GM12878 (cell line): ENCODE results near the gene GUCA1A. TPM values are rescaled to one million over a fixed set of nuclear protein-coding genes. Genes with fewer than 3 reads are reported as not detected.

ENCODE experiments used
- ATAC-seq: fragments of 200-7000 bp; cut with Tn5 transposase; 3 replicates; pipeline ENCODE4 v1.9.1; 2020; ENCODE audit warnings: mild to moderate bottlenecking, moderate library complexity
- BruUV-seq: library from RNA; stranded (reverse); fragments of 400-500 nt; replicated peaks from 2 replicates; lab custom pipeline; 2021; lab: Mats Ljungman, UMichigan
- CTCF ChIA-PET: fragments of 300-600 bp; sonication (Branson Sonifier 250); formaldehyde crosslinking; extraction: SDS; loops from one replicate; lab custom pipeline; 2021; ENCODE audit warnings: inconsistent platforms; lab: Yijun Ruan, JAX
- POLR2A ChIA-PET: fragments of 350-600 bp; formaldehyde crosslinking; extraction: SDS; loops from one replicate; lab custom pipeline; 2021; ENCODE audit warnings: inconsistent platforms; lab: Charles Lee
- RAD21 ChIA-PET: fragments of 300-600 bp; sonication (Branson Sonifier 250); formaldehyde crosslinking; loops from one replicate; lab custom pipeline; 2023; ENCODE audit warnings: antibody characterized with exemption; ENCODE audit not compliant: unreplicated experiment; lab: Charles Lee
- SMC1A ChIA-PET: fragments of 300-600 bp; sonication (Branson Sonifier 250); formaldehyde crosslinking; loops from one replicate; lab custom pipeline; 2023; ENCODE audit not compliant: unreplicated experiment, uncharacterized antibody; lab: Charles Lee
- DNase-seq: peaks from one replicate; pipeline ENCODE4 v3.0.0-alpha.2; 2011; ENCODE audit warnings: low read depth, low spot score
- FAIRE-seq: peaks from 3 replicates; lab custom pipeline; 2011; peaks lifted over from hg19 to GRCh38; lab: Jason Lieb, UNC
- H2AFZ ChIP-seq: 2 replicates; pipeline ENCODE4 v1.6.0; 2011; ENCODE audit warnings: low read depth, low read length, control low read depth; ENCODE audit not compliant: control insufficient read depth
- H3K27ac ChIP-seq: 2 replicates; pipeline ENCODE4 v1.5.1; 2011; ENCODE audit warnings: control low read depth; ENCODE audit not compliant: control insufficient read depth, insufficient read depth
- H3K27me3 ChIP-seq, 2 experiments: replicated peaks in 1 of 2; 2 replicates each; pipeline versions ENCODE4 v1.6.0 to v1.6.1; 2011; ENCODE audit warnings: low read length in 1 of 2; ENCODE audit not compliant: control insufficient read depth in 2 of 2, insufficient read depth in 2 of 2
- H3K36me3 ChIP-seq, 2 experiments: 2 replicates each; pipeline ENCODE4 v1.5.1; 2011; ENCODE audit warnings: low read length in 1 of 2; ENCODE audit not compliant: control insufficient read depth in 2 of 2, insufficient read depth in 2 of 2
- H3K4me1 ChIP-seq: 2 replicates; pipeline ENCODE4 v1.6.1; 2011; ENCODE audit warnings: mild to moderate bottlenecking, low read length, moderate library complexity, mixed read lengths; ENCODE audit not compliant: control insufficient read depth, insufficient read depth
- H3K4me2 ChIP-seq: 2 replicates; pipeline ENCODE4 v1.6.0; 2011; ENCODE audit warnings: control low read depth; ENCODE audit not compliant: control insufficient read depth, insufficient read depth
- H3K4me3 ChIP-seq: fragments of 200-600 bp; sonication (generic); 2 replicates; pipeline ENCODE4 v1.5.1; 2016
- H3K79me2 ChIP-seq: 2 replicates; pipeline ENCODE4 v1.6.0; 2011; ENCODE audit warnings: low read length; ENCODE audit not compliant: control insufficient read depth, insufficient read depth
- H3K9ac ChIP-seq: 2 replicates; pipeline ENCODE4 v1.8.0; 2011; ENCODE audit warnings: low read length, control low read depth, mixed read lengths; ENCODE audit not compliant: control insufficient read depth, insufficient read depth
- H3K9me3 ChIP-seq: replicated peaks from 3 replicates; pipeline ENCODE4 v1.5.1; 2011; ENCODE audit warnings: mild to moderate bottlenecking, low read length; ENCODE audit not compliant: control insufficient read depth, insufficient read depth
- H4K20me1 ChIP-seq: 2 replicates; pipeline ENCODE4 v1.6.0; 2011; ENCODE audit not compliant: control insufficient read depth, insufficient read depth
- BHLHE40 ChIP-seq, 2 experiments: fragments of 450-650 bp in 1 of 2; IDR thresholded peaks; 2 replicates each; pipeline ENCODE4 v1.6.1; 2011 to 2017; ENCODE audit warnings: low read depth in 2 of 2, borderline replicate concordance in 1 of 2, improper control_type of control experiment in 1 of 2, low read length in 1 of 2, mild to moderate bottlenecking in 1 of 2
- CBX3 ChIP-seq: fragments of 200-600 bp; sonication (generic); IDR thresholded peaks from 2 replicates; pipeline ENCODE4 v1.6.1; 2016; ENCODE audit warnings: low read depth, borderline replicate concordance
- CHD2 ChIP-seq: IDR thresholded peaks from 2 replicates; pipeline ENCODE4 v1.6.1; 2011; ENCODE audit warnings: low read depth, low read length, improper control_type of control experiment, borderline replicate concordance
- E4F1 ChIP-seq: fragments of 450-650 bp; IDR thresholded peaks from 2 replicates; pipeline ENCODE4 v1.6.1; 2018; ENCODE audit warnings: borderline replicate concordance, mild to moderate bottlenecking; ENCODE audit not compliant: partially characterized antibody
- POU2F2 ChIP-seq: IDR thresholded peaks from 3 replicates; pipeline ENCODE4 v1.6.1; 2011; ENCODE audit warnings: low read depth, mild to moderate bottlenecking, low read length, borderline replicate concordance
- SMAD1 ChIP-seq: fragments of 450-650 bp; IDR thresholded peaks from 2 replicates; pipeline ENCODE4 v1.6.1; 2018; ENCODE audit warnings: mild to moderate bottlenecking, low read depth; ENCODE audit not compliant: partially characterized antibody
- ZNF274 ChIP-seq: IDR thresholded peaks from one replicate; pipeline ENCODE4 v1.8.0; 2011; ENCODE audit not compliant: insufficient read length, insufficient read depth
- ZNF687 ChIP-seq: fragments of 450-650 bp; IDR thresholded peaks from 2 replicates; pipeline ENCODE4 v1.6.1; 2017; ENCODE audit warnings: mild to moderate bottlenecking, moderate library complexity
- WGBS: methylation state at CpG from one replicate; pipeline ENCODE4 v1.1.6; 2016; ENCODE audit warnings: low lambda C conversion rate; ENCODE audit not compliant: insufficient replicate concordance, insufficient coverage; ENCODE audit errors: missing lambda C conversion rate; 5-methylcytosine and 5-hydroxymethylcytosine counted together
- in situ Hi-C: fragments of 300-500 bp; cut with MboI; formaldehyde crosslinking; loops from 9 replicates; pipeline ENCODE4 v1.14.3; 2018; ENCODE audit warnings: mixed read lengths
- intact Hi-C: fragments of 100-400 bp; cut with micrococcal nuclease; formaldehyde crosslinking; loops from one replicate; pipeline ENCODE4 v1.14.2; 2022; ENCODE audit not compliant: unreplicated experiment
- polyA plus RNA-seq, 11 experiments: library from polyadenylated mRNA; depleted of rRNA in 4 of 11; unstranded in 6 of 11; stranded (reverse) in 5 of 11; fragments of >200 nt; fragmentation: Nextera tagmentation in 4 of 11; fragmentation: Illumina TruSeq in 1 of 11; extraction: Ambion mirVana in 4 of 11; extraction: Trizol in 1 of 11; gene quantifications; 1 replicate in 1 of 11; 2 replicates in 10 of 11; pipeline versions ENCODE4 v1.2.1 to v1.2.3, GENCODE V29; 2011 to 2016; ENCODE audit warnings: inconsistent platforms in 2 of 11, missing spikeins in 2 of 11, low read depth in 1 of 11
- total RNA-seq, 4 experiments: library from RNA; depleted of rRNA in 3 of 4; stranded (reverse); fragments of >200 nt in 3 of 4; fragmentation: Illumina TruSeq in 1 of 4; extraction: Trizol in 1 of 4; gene quantifications; 2 replicates each; pipeline versions ENCODE4 v1.2.1 to v1.2.3, GENCODE V29; 2013 to 2021

The GUCA1A gene
- total and polyA plus RNA-seq, 10 of the 15 experiments (the other 5 are each of a cell fraction or from before 2014, with no cell fraction given) = not detected

GRCh38 chr6:42225419-42225818 lies 52.3 kb downstream of the GUCA1A start:
- Histone ChIP-seq H3K36me3 (no peaks in the 10 kb centered on the region), H3K4me1 (no peaks in the 10 kb centered on the region; the same call in 1 of the 2 replicates), H3K9ac (no peak overlapping the region), H3K27me3 (no peaks in the 10 kb centered on the region), H2AFZ (no peak overlapping the region), H3K4me3 (no peak overlapping the region), H3K4me2 (no peak overlapping the region), H3K79me2 (no peaks in the 10 kb centered on the region), H4K20me1 (no peaks in the 10 kb centered on the region), H3K27ac (no peak overlapping the region), H3K9me3 (no peaks in the 10 kb centered on the region)
- no peak for FAIRE-seq
- ChIA-PET CTCF (interaction anchor here (0.6 to 5.9 kb wide), 9 partner anchors 11 to 335 kb away, joined by 3 to 57 read pairs (median 4); no protein-coding TSS in a partner anchor), POLR2A (interaction anchor here (0.6 to 3.0 kb wide), 4 partner anchors 11 to 317 kb away, joined by 3 to 14 read pairs (median 4); no protein-coding TSS in a partner anchor), SMC1A (interaction anchor here (0.6 to 6.1 kb wide), 6 partner anchors 11 to 407 kb away, joined by 3 to 49 read pairs (median 4); no protein-coding TSS in a partner anchor), RAD21 (interaction anchor here (0.6 to 3.0 kb wide), 11 partner anchors 11 to 339 kb away, joined by 3 to 18 read pairs (median 4); partner anchors contain the start of gene UBR2)
- intact Hi-C loops (loop anchor here (2.0 kb wide), 1 partner anchor 281 kb away; no protein-coding TSS in a partner anchor), in situ Hi-C loops (no loop called here)
- TF ChIP-seq BHLHE40 (IDR thresholded peaks at IDR 0.05; ENCODE audit: borderline replicate concordance in 1 of 2, low read depth in 2 of 2, low read length in 1 of 2) (no peak), CBX3 (no peak)
- WGBS = 90% methylated on average over 4 of the region's 4 CpGs
- ATAC-seq = no peak
- no peak for DNase-seq
- no TSS peak for BruUV-seq

- no peak for FAIRE-seq
- TF ChIP-seq POU2F2 = no peak
- no peak for TF ChIP-seq ZNF687
- no peak for TF ChIP-seq CHD2
- TF ChIP-seq E4F1 = no peak
- no peak for TF ChIP-seq SMAD1
- no peak for TF ChIP-seq ZNF274
These were observed 53.0 kb downstream of the GUCA1A start for GRCh38 chr6:42226161-42226611.

More at GRCh38 chr6:42226161-42226611, 53.0 kb downstream of the GUCA1A start:
- DNase-seq = no peak
- H3K9me3 ChIP-seq = no peaks in the 10 kb centered on the region
- no peaks in the 10 kb centered on the region for H3K79me2 ChIP-seq
- WGBS = 71% methylated on average over 3 of the region's 3 CpGs
- CTCF ChIA-PET = interaction anchor here (0.9 to 5.9 kb wide), 6 partner anchors 11 to 334 kb away, joined by 3 to 57 read pairs (median 4); no protein-coding TSS in a partner anchor
- no peak overlapping the region for H3K4me3 ChIP-seq
- H3K4me1 ChIP-seq = no peaks in the 10 kb centered on the region; the same call in 1 of the 2 replicates
- H4K20me1 ChIP-seq = no peaks in the 10 kb centered on the region
- no peak overlapping the region for H2AFZ ChIP-seq
- H3K9ac ChIP-seq = no peak overlapping the region
- RAD21 ChIA-PET = interaction anchor here (1.1 to 2.8 kb wide), 4 partner anchors 10 to 283 kb away, joined by 3 to 11 read pairs (median 4); no protein-coding TSS in a partner anchor
- H3K27me3 ChIP-seq = no peaks in the 10 kb centered on the region
- SMC1A ChIA-PET = interaction anchor here (4.5 to 6.1 kb wide), 2 partner anchors 10 to 13 kb away, joined by 31 to 49 read pairs; no protein-coding TSS in a partner anchor
- no peak overlapping the region for H3K4me2 ChIP-seq
- ATAC-seq = no peak
- H3K27ac ChIP-seq = no peak overlapping the region
- in situ Hi-C loops (no loop called here), intact Hi-C loops (no loop called here)
- H3K36me3 ChIP-seq = no peaks in the 10 kb centered on the region
- POLR2A ChIA-PET = interaction anchor here (0.9 to 3.0 kb wide), 4 partner anchors 10 to 284 kb away, joined by 3 to 14 read pairs (median 3); no protein-coding TSS in a partner anchor
- no TSS peak for BruUV-seq
